HL-60/S4 treated with phorbol 12-myristate 13-acetate at 8.2 ng/mL for 4 days and 3 days (cell line): ENCODE data around the gene C19orf38.

Experiments
- in situ Hi-C: fragments of 300-500 bp; cut with MboI; formaldehyde crosslinking; loops from 2 replicates; pipeline ENCODE4 v1.15.0; 2022; ENCODE audit warnings: low sequenced_read_pairs

The C19orf38 gene

GRCh38 chr19:10899151-10899653 lies 51.0 kb downstream of the C19orf38 start:
- in situ Hi-C loops = no loop called here

GRCh38 chr19:10907925-10908324 lies 59.7 kb downstream of the C19orf38 start:
- in situ Hi-C loops = no loop called here

GRCh38 chr19:10908380-10908960 lies 60.3 kb downstream of the C19orf38 start:
- in situ Hi-C loops = no loop called here

- in situ Hi-C loops = no loop called here
Measured at GRCh38 chr19:10911579-10912363, 63.6 kb downstream of the C19orf38 start.

- in situ Hi-C loops = no loop called here
Measured at GRCh38 chr19:10912619-10913018, 64.4 kb downstream of the C19orf38 start.

- in situ Hi-C loops = no loop called here
Measured at GRCh38 chr19:10913716-10914340, 65.6 kb downstream of the C19orf38 start.

GRCh38 chr19:10915130-10916091 lies 67.2 kb downstream of the C19orf38 start:
- in situ Hi-C loops = no loop called here

GRCh38 chr19:10916602-10917001 lies 68.4 kb downstream of the C19orf38 start:
- in situ Hi-C loops = no loop called here

- in situ Hi-C loops = no loop called here
Measured at GRCh38 chr19:10918359-10918758, 70.1 kb downstream of the C19orf38 start.
